Stimulated activated CD8-positive, alpha-beta memory T cell treated with anti-CD3 and anti-CD28 coated beads, Interleukin-2, amount 100 ng/mL, for 1 hour (primary cell): ENCODE data around the gene GLI3.

ENCODE experiments used
- DNase-seq, 2 donors: peaks; one replicate each; pipeline ENCODE4 v3.0.0-alpha.2; 2020; ENCODE audit warnings: low read depth in 2 of 2

The GLI3 gene

GRCh38 chr7:41928166-41928565, 308.8 kb downstream of the GLI3 start:
- DNase-seq = no peak

GRCh38 chr7:41927380-41927779, 309.6 kb downstream of the GLI3 start:
- no peak for DNase-seq

GRCh38 chr7:41925946-41926345, 311.1 kb downstream of the GLI3 start:
- no peak for DNase-seq

GRCh38 chr7:41924796-41925195, 312.2 kb downstream of the GLI3 start:
- no peak for DNase-seq

GRCh38 chr7:41922373-41922772, 314.6 kb downstream of the GLI3 start:
- DNase-seq = no peak

GRCh38 chr7:41921453-41921981, 315.5 kb downstream of the GLI3 start:
- DNase-seq = no peak

- no peak for DNase-seq
Measured at GRCh38 chr7:41918597-41918996, 318.4 kb downstream of the GLI3 start.

- no peak for DNase-seq
Measured at GRCh38 chr7:41916450-41916927, 320.5 kb downstream of the GLI3 start.

GRCh38 chr7:41915871-41916270, 321.1 kb downstream of the GLI3 start:
- DNase-seq = no peak

- DNase-seq = no peak
Measured at GRCh38 chr7:41912851-41913567, 324.0 kb downstream of the GLI3 start.

GRCh38 chr7:41912426-41912825, 324.6 kb downstream of the GLI3 start:
- no peak for DNase-seq

- DNase-seq = no peak
Measured at GRCh38 chr7:41911792-41912191, 325.2 kb downstream of the GLI3 start.
